Fibroblast of mammary gland (primary cell): ENCODE measurements around the gene MPDU1.
A peak's percentile ranks its signal among the peaks of the same experiment; 100 is the strongest.

Experiments used
- DNase-seq: peaks from one replicate; pipeline ENCODE4 v3.0.0-alpha.2; 2010; ENCODE audit warnings: low read depth
- H3K4me3 ChIP-seq: 2 replicates; pipeline ENCODE4 v1.5.1; 2011; ENCODE audit warnings: low read depth, mild to moderate bottlenecking, low read length, moderate library complexity; ENCODE audit not compliant: control insufficient read depth
- CTCF ChIP-seq: conservative IDR thresholded peaks from 2 replicates; pipeline ENCODE4 v1.5.1; 2011; ENCODE audit warnings: low read depth, low read length, inconsistent platforms; ENCODE audit not compliant: control insufficient read depth, insufficient read depth

The MPDU1 gene

GRCh38 chr17:7560172-7561027 is 23.3 kb upstream of the MPDU1 start:
- peak overlapping the region; percentile 63 for H3K4me3 ChIP-seq
- DNase-seq = peak; percentile 65
- TF ChIP-seq CTCF = peak; percentile 81

GRCh38 chr17:7561028-7561575 is 22.6 kb upstream of the MPDU1 start:
- peak; percentile 72 for TF ChIP-seq CTCF
- H3K4me3 ChIP-seq = peak overlapping the region; percentile 63
- DNase-seq = peak; percentile 77

- H3K4me3 ChIP-seq = peak within 1 kb of the TSS; percentile 78
These were observed 22.0 kb upstream of the MPDU1 start, which contains the start of gene SENP3 for GRCh38 chr17:7561589-7562207. TSS of gene SENP3 (plus strand) at chr17:7561919. CDS start at chr17:7563077, 1,158 bp downstream.

GRCh38 chr17:7562208-7562605 is 21.4 kb upstream of the MPDU1 start:
- DNase-seq = no peak
- peak overlapping the region; percentile 78 for H3K4me3 ChIP-seq
- TF ChIP-seq CTCF = no peak

More at GRCh38 chr17:7561589-7562207, 22.0 kb upstream of the MPDU1 start, which contains the start of gene SENP3:
- TF ChIP-seq CTCF = no peak
- DNase-seq = peak; percentile 83

- TF ChIP-seq CTCF = no peak
- H3K4me3 ChIP-seq = no peak overlapping the region
- no peak for DNase-seq
These were observed 20.4 kb upstream of the MPDU1 start for GRCh38 chr17:7563115-7563869.

- H3K4me3 ChIP-seq = no peak overlapping the region
- no peak for TF ChIP-seq CTCF
- no peak for DNase-seq
These were observed 14.1 kb upstream of the MPDU1 start for GRCh38 chr17:7569571-7569970.
